ENCODE results near the gene RGS3. TPM values are rescaled to one million over a fixed set of nuclear protein-coding genes. Genes with fewer than 3 reads are reported as not detected.

RGS3 gene
- total and polyA plus RNA-seq, 5 donors from 2014 or later: 8.5 to 15.5 (median 12.5) TPM

- H3K4me1 ChIP-seq (ENCODE audit: control insufficient read depth, insufficient read depth, low read length, poor library complexity, severe bottlenecking): no peaks in the 10 kb centered on the region
- H3K9me3 ChIP-seq (ENCODE audit: control insufficient read depth in 2 of 2, low read length in 2 of 2): no peaks in the 10 kb centered on the region
- Mint-ChIP-seq H3K9me3 (no peaks in the 10 kb centered on the region), H3K4me3 (no peak overlapping the region), H3K36me3 (peaks cover 38% of the 10 kb centered on the region), H3K27me3 (no peaks in the 10 kb centered on the region), H3K27ac (no peak overlapping the region), H3K4me1 (peaks cover 0 to 14% (median 11%) of the 10 kb centered on the region in 4 donors)
- H3K27me3 ChIP-seq (ENCODE audit: control insufficient read depth, insufficient read depth, low read length): no peaks in the 10 kb centered on the region
- no peak overlapping the region for H3K27ac ChIP-seq (ENCODE audit: insufficient read depth, low read length, poor library complexity, severe bottlenecking)
- DNase-seq (no peak), ATAC-seq (ENCODE audit: low read depth in 2 of 2) (no peak)
- no peak overlapping the region for H3K4me3 ChIP-seq (ENCODE audit: low read depth, low read length)
- peaks cover 59% of the 10 kb centered on the region for H3K36me3 ChIP-seq (ENCODE audit: control insufficient read depth, insufficient read depth, low read length)
These were observed 76.9 kb downstream of the RGS3 start for GRCh38 chr9:113540466-113540865.

- Histone ChIP-seq H3K4me3 (ENCODE audit: low read depth, low read length) (no peak overlapping the region), H3K36me3 (ENCODE audit: control insufficient read depth, insufficient read depth, low read length) (peaks cover 59% of the 10 kb centered on the region), H3K27ac (ENCODE audit: insufficient read depth, low read length, poor library complexity, severe bottlenecking) (no peak overlapping the region), H3K9me3 (ENCODE audit: control insufficient read depth in 2 of 2, low read length in 2 of 2) (no peaks in the 10 kb centered on the region), H3K27me3 (ENCODE audit: control insufficient read depth, insufficient read depth, low read length) (no peaks in the 10 kb centered on the region), H3K4me1 (ENCODE audit: control insufficient read depth, insufficient read depth, low read length, poor library complexity, severe bottlenecking) (no peaks in the 10 kb centered on the region)
- peak overlapping the region; percentile 49 to 74 (median 59) for H3K27ac Mint-ChIP-seq
- ATAC-seq (ENCODE audit: low read depth in 2 of 2): no peak
- H3K36me3 Mint-ChIP-seq: peaks cover 39% of the 10 kb centered on the region
- H3K4me1 Mint-ChIP-seq: peaks cover 0 to 17% (median 12%) of the 10 kb centered on the region in 4 donors
- H3K4me3 Mint-ChIP-seq: no peak overlapping the region
- H3K27me3 Mint-ChIP-seq: no peaks in the 10 kb centered on the region
- no peaks in the 10 kb centered on the region for H3K9me3 Mint-ChIP-seq
- no peak for DNase-seq
These were observed 77.7 kb downstream of the RGS3 start for GRCh38 chr9:113541019-113541900.

GRCh38 chr9:113542006-113542405, 78.5 kb downstream of the RGS3 start:
- no peak for DNase-seq
- H3K27ac Mint-ChIP-seq: peak overlapping the region; percentile 49 to 80 (median 59)
- no peaks in the 10 kb centered on the region for H3K27me3 ChIP-seq (ENCODE audit: control insufficient read depth, insufficient read depth, low read length)
- no peaks in the 10 kb centered on the region for H3K9me3 Mint-ChIP-seq
- peaks cover 0 to 20% (median 15%) of the 10 kb centered on the region in 4 donors for H3K4me1 Mint-ChIP-seq
- no peaks in the 10 kb centered on the region for H3K4me1 ChIP-seq (ENCODE audit: control insufficient read depth, insufficient read depth, low read length, poor library complexity, severe bottlenecking)
- H3K27me3 Mint-ChIP-seq: no peaks in the 10 kb centered on the region
- no peak overlapping the region for H3K27ac ChIP-seq (ENCODE audit: insufficient read depth, low read length, poor library complexity, severe bottlenecking)
- H3K4me3 Mint-ChIP-seq: no peak overlapping the region
- no peak for ATAC-seq (ENCODE audit: low read depth in 2 of 2)
- no peaks in the 10 kb centered on the region for H3K9me3 ChIP-seq (ENCODE audit: control insufficient read depth in 2 of 2, low read length in 2 of 2)
- no peak overlapping the region for H3K4me3 ChIP-seq (ENCODE audit: low read depth, low read length)
- H3K36me3 Mint-ChIP-seq: peaks cover 43% of the 10 kb centered on the region
- peaks cover 54% of the 10 kb centered on the region for H3K36me3 ChIP-seq (ENCODE audit: control insufficient read depth, insufficient read depth, low read length)

GRCh38 chr9:113542741-113543140, 79.2 kb downstream of the RGS3 start:
- no peak overlapping the region for H3K4me3 ChIP-seq (ENCODE audit: low read depth, low read length)
- Mint-ChIP-seq H3K4me3 (peak overlapping the region in 1 of 4 donors; percentile 13), H3K27me3 (no peaks in the 10 kb centered on the region), H3K4me1 (peaks cover 6 to 24% (median 20%) of the 10 kb centered on the region in 4 donors), H3K9me3 (no peaks in the 10 kb centered on the region), H3K27ac (peak overlapping the region in 2 of 3 donors; percentile 54 to 66), H3K36me3 (peaks cover 37% of the 10 kb centered on the region)
- H3K27ac ChIP-seq (ENCODE audit: insufficient read depth, low read length, poor library complexity, severe bottlenecking): no peak overlapping the region
- DNase-seq (no peak), ATAC-seq (ENCODE audit: low read depth in 2 of 2) (no peak)
- no peaks in the 10 kb centered on the region for H3K9me3 ChIP-seq (ENCODE audit: control insufficient read depth in 2 of 2, low read length in 2 of 2)
- peaks cover 46% of the 10 kb centered on the region for H3K36me3 ChIP-seq (ENCODE audit: control insufficient read depth, insufficient read depth, low read length)
- H3K27me3 ChIP-seq (ENCODE audit: control insufficient read depth, insufficient read depth, low read length): no peaks in the 10 kb centered on the region
- peaks cover under 1% of the 10 kb centered on the region for H3K4me1 ChIP-seq (ENCODE audit: control insufficient read depth, insufficient read depth, low read length, poor library complexity, severe bottlenecking)

GRCh38 chr9:113543296-113543981, 79.9 kb downstream of the RGS3 start:
- Mint-ChIP-seq H3K4me3 (no peak overlapping the region), H3K27me3 (no peaks in the 10 kb centered on the region), H3K27ac (peak overlapping the region; percentile 2 to 66 (median 54)), H3K4me1 (peaks cover 8 to 31% (median 25%) of the 10 kb centered on the region in 4 donors), H3K9me3 (no peaks in the 10 kb centered on the region), H3K36me3 (peaks cover 36% of the 10 kb centered on the region)
- peaks cover 40% of the 10 kb centered on the region for H3K36me3 ChIP-seq (ENCODE audit: control insufficient read depth, insufficient read depth, low read length)
- peaks cover 7% of the 10 kb centered on the region for H3K4me1 ChIP-seq (ENCODE audit: control insufficient read depth, insufficient read depth, low read length, poor library complexity, severe bottlenecking)
- no peaks in the 10 kb centered on the region for H3K27me3 ChIP-seq (ENCODE audit: control insufficient read depth, insufficient read depth, low read length)
- ATAC-seq (ENCODE audit: low read depth in 2 of 2) (no peak), DNase-seq (no peak)
- H3K27ac ChIP-seq (ENCODE audit: insufficient read depth, low read length, poor library complexity, severe bottlenecking): no peak overlapping the region
- no peaks in the 10 kb centered on the region for H3K9me3 ChIP-seq (ENCODE audit: control insufficient read depth in 2 of 2, low read length in 2 of 2)
- H3K4me3 ChIP-seq (ENCODE audit: low read depth, low read length): no peak overlapping the region

- Mint-ChIP-seq H3K4me3 (no peak overlapping the region), H3K4me1 (peaks cover 8 to 34% (median 26%) of the 10 kb centered on the region in 4 donors), H3K36me3 (peaks cover 36% of the 10 kb centered on the region), H3K9me3 (no peaks in the 10 kb centered on the region), H3K27me3 (no peaks in the 10 kb centered on the region), H3K27ac (peak overlapping the region in 1 of 3 donors; percentile 20)
- peaks cover 35% of the 10 kb centered on the region for H3K36me3 ChIP-seq (ENCODE audit: control insufficient read depth, insufficient read depth, low read length)
- DNase-seq: no peak
- H3K4me1 ChIP-seq (ENCODE audit: control insufficient read depth, insufficient read depth, low read length, poor library complexity, severe bottlenecking): peaks cover 12% of the 10 kb centered on the region
- no peaks in the 10 kb centered on the region for H3K9me3 ChIP-seq (ENCODE audit: control insufficient read depth in 2 of 2, low read length in 2 of 2)
- no peak overlapping the region for H3K4me3 ChIP-seq (ENCODE audit: low read depth, low read length)
- no peaks in the 10 kb centered on the region for H3K27me3 ChIP-seq (ENCODE audit: control insufficient read depth, insufficient read depth, low read length)
- no peak for ATAC-seq (ENCODE audit: low read depth in 2 of 2)
- H3K27ac ChIP-seq (ENCODE audit: insufficient read depth, low read length, poor library complexity, severe bottlenecking): no peak overlapping the region
These were observed 80.4 kb downstream of the RGS3 start for GRCh38 chr9:113543982-113544303.

- peaks cover 36% of the 10 kb centered on the region for H3K36me3 Mint-ChIP-seq
- peaks cover 31% of the 10 kb centered on the region for H3K36me3 ChIP-seq (ENCODE audit: control insufficient read depth, insufficient read depth, low read length)
These were observed 81.5 kb downstream of the RGS3 start for GRCh38 chr9:113545068-113545467.

More at GRCh38 chr9:113545068-113545467, 81.5 kb downstream of the RGS3 start:
- Mint-ChIP-seq H3K27ac (peak overlapping the region in 1 of 3 donors; percentile 85), H3K4me3 (no peak overlapping the region), H3K9me3 (no peaks in the 10 kb centered on the region), H3K27me3 (no peaks in the 10 kb centered on the region), H3K4me1 (peaks cover 8 to 38% (median 29%) of the 10 kb centered on the region in 4 donors)
- Histone ChIP-seq H3K4me1 (ENCODE audit: control insufficient read depth, insufficient read depth, low read length, poor library complexity, severe bottlenecking) (peaks cover 12% of the 10 kb centered on the region), H3K27me3 (ENCODE audit: control insufficient read depth, insufficient read depth, low read length) (no peaks in the 10 kb centered on the region), H3K9me3 (ENCODE audit: control insufficient read depth in 2 of 2, low read length in 2 of 2) (no peaks in the 10 kb centered on the region), H3K4me3 (ENCODE audit: low read depth, low read length) (no peak overlapping the region), H3K27ac (ENCODE audit: insufficient read depth, low read length, poor library complexity, severe bottlenecking) (no peak overlapping the region)
- DNase-seq: no peak
- ATAC-seq (ENCODE audit: low read depth in 2 of 2): no peak

Measured in CD4-positive, CD25-positive, alpha-beta regulatory T cell (primary cell).